GM12872 (cell line): ENCODE measurements around the gene MTERF2.

Experiments used
- TF ChIP-seq, protein P1 (sequence below): IDR thresholded peaks from 3 replicates; pipeline ENCODE4 v1.5.1; 2011; ENCODE audit warnings: low read depth, mild to moderate bottlenecking, low read length, moderate library complexity; ENCODE audit not compliant: insufficient read depth

The MTERF2 gene

DNA sequence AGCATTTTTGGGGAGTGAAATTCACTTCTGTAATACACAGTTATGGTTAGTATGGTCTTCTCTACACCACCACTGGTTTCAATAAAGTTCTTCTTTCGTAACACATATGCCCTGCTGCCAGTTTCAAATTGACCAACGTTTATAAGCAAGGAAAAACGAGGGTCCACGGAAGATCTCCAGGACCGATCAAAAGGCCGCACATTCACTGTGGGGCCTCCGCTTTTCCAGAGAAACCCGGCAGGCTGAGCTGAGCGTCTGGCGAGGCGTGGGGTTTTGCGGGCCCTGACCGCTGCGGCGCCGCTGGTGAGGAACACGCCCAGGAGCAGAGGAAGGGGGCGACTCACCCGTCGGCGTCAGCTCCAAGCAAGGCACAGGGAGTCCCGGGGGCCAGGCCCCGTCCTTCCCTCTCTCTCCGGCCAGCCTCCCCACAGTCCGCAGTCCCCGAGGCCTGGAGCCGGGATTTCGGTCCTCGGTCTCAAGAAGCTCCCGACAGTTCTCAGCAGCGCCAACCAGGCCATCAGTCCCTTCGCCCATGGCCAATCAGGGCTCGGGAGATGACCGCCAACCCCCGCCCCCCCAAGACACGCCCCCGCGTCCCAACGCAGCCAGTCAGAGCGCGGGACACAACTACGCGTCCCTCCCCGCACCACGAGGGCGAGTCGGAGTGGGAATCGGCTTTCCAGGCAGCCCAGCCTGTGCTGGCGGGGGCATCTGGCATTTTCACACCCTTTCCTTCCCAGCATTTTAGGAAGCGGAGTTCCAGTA, at the start of gene MTERF2:
Gene MTERF2, minus strand, starts transcription at position 522 of the 765 bp plus-strand sequence. CDS start 8,432 bp downstream, outside the sequence.
- TF ChIP-seq, protein P1, sequence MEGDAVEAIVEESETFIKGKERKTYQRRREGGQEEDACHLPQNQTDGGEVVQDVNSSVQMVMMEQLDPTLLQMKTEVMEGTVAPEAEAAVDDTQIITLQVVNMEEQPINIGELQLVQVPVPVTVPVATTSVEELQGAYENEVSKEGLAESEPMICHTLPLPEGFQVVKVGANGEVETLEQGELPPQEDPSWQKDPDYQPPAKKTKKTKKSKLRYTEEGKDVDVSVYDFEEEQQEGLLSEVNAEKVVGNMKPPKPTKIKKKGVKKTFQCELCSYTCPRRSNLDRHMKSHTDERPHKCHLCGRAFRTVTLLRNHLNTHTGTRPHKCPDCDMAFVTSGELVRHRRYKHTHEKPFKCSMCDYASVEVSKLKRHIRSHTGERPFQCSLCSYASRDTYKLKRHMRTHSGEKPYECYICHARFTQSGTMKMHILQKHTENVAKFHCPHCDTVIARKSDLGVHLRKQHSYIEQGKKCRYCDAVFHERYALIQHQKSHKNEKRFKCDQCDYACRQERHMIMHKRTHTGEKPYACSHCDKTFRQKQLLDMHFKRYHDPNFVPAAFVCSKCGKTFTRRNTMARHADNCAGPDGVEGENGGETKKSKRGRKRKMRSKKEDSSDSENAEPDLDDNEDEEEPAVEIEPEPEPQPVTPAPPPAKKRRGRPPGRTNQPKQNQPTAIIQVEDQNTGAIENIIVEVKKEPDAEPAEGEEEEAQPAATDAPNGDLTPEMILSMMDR: no peak

DNA sequence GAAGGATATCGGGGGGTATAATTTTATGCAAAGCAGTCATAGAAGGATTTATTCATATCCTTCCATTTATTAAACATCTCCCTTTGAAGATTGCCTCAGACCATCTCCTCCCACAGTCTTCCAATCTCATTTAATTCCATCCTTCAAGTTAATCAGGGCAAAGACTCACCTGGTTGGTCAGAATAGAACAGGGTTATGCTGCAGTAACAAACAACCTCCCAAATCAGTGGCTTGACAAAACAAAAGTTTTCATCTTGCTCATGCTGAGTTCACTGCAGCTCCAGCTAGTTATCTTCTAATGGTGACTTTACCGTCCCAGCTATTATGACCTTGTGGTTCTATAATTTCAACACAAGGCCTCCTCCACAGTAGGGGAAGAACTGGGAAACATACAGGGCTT, 48.8 kb upstream of the MTERF2 start:
- TF ChIP-seq, protein P1: no peak

DNA sequence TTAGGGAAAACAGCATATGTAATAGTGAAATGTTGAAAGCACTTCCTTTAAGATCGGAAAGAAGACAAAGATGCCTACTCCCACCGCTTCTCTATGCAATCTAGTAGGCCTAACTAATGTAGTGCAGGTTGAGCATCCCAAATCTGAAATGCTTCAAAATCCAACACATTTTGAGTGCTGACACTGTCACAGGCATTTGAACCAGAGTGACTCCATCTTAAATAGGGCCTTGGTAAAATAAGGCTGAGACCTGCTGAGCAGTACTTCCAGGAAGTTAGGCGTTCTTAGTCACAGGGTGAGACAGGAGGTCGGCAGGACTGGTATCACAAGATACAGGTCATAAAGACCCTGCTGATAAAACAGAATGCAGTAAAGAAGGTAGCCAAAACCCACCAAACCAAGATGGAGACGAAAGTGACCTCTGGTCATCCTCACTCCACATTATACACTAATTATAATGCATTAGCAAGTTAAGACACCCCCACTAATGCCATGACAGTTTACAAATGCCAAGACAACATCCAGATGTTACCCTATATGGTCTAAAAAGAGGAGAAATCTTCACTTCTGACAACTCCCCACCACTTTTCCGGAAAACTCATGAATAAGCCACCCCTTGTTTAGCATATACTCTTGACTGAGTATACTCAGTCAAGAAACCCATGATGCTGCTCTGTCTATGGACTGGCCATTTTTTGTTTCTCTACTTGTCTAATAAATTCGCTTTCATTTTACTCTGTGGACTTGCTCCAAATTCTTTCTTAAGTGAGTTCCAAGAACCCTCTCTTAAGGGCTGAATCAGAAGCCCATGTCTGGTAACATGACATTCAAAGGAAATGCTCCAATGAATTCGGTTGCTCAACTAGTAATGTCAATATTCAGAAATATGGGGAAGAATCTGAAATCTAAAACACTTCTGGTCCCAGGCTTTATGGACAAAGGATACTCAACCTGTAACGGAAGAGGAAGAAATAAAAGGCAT, 47.1 kb upstream of the MTERF2 start:
- TF ChIP-seq, protein P1: no peak

DNA sequence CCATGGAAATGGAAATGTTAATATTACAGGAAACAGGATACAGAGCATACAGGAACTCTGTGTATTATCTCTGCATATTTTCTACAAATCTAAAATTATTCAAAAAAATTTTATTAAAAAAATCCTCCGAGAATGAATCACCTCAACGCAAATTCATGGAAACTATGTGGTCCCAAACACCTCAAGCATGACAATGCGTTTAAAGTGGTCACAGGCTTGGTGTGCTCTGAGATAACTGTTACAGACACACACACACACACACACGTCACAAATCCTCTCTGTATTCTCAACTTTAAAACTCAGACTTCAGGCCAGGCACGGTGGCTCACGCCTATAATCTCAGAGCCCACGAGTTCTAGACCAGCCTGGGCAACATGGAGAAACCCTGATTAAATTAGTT, 45.3 kb upstream of the MTERF2 start:
- TF ChIP-seq, protein P1: no peak

GRCh38 chr12:107031061-107031460, 44.1 kb upstream of the MTERF2 start:
- TF ChIP-seq, protein P1: no peak

- TF ChIP-seq, protein P1: no peak
These were observed 42.1 kb upstream of the MTERF2 start for GRCh38 chr12:107029081-107029480.

GRCh38 chr12:107027636-107028053, 40.7 kb upstream of the MTERF2 start:
- TF ChIP-seq, protein P1: no peak
